Central memory CD4-positive, alpha-beta T cell (primary cell): ENCODE measurements around the gene ICAM4.
"Not testable (repeated sequence)": the region's sequence is repeated elsewhere in the genome, so short reads cannot be mapped to it uniquely, and the experiment has no call there.

Source experiments
- DNase-seq: peaks from one replicate; pipeline ENCODE4 v3.0.0; 2022

Gene ICAM4

DNA sequence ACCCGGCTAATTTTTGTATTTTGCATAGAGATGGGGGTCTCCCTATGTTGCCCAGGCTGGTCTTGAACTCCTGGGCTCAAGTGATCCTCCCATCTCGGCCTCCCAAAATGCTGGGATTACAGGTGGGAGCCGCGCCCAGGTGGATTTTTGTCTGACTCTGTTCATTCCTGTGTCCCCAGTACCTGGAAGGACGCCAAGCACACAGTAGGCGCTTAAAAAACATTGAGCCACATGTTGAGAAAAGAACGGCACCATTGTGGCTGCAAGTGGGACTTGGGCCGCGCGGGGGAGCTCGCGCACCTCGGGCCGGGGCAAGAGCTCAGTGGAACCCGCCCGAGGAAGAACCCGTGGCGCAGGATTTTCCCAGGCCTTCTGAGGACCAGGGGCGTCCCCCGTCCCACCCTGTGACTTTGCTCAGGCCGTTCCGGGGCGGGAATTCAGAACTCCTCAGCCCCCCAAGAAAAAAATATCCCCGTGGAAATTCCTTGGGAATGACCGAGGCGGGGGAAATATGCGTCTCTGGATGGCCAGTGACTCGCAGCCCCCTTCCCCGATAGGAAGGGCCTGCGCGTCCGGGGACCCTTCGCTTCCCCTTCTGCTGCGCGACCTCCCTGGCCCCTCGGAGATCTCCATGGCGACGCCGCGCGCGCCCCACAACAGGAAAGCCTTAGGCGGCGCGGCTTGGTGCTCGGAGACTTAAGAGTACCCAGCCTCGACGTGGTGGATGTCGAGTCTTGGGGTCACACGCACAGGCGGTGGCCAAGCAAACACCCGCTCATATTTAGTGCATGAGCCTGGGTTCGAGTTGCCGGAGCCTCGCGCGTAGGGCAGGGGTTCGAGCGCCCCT lies 17.2 kb upstream of the ICAM4 start:
- peak; percentile 81 for DNase-seq

DNA sequence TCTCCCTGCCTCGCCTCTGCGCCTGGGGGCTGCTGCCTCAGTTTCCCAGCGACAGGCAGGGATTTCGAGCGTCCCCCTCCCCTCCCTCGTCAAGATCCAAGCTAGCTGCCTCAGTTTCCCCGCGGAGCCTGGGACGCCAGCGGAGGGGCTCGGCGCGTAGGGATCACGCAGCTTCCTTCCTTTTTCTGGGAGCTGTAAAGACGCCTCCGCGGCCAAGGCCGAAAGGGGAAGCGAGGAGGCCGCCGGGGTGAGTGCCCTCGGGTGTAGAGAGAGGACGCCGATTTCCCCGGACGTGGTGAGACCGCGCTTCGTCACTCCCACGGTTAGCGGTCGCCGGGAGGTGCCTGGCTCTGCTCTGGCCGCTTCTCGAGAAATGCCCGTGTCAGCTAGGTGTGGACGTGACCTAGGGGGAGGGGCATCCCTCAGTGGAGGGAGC lies 16.6 kb upstream of the ICAM4 start:
- peak; percentile 68 for DNase-seq

DNA sequence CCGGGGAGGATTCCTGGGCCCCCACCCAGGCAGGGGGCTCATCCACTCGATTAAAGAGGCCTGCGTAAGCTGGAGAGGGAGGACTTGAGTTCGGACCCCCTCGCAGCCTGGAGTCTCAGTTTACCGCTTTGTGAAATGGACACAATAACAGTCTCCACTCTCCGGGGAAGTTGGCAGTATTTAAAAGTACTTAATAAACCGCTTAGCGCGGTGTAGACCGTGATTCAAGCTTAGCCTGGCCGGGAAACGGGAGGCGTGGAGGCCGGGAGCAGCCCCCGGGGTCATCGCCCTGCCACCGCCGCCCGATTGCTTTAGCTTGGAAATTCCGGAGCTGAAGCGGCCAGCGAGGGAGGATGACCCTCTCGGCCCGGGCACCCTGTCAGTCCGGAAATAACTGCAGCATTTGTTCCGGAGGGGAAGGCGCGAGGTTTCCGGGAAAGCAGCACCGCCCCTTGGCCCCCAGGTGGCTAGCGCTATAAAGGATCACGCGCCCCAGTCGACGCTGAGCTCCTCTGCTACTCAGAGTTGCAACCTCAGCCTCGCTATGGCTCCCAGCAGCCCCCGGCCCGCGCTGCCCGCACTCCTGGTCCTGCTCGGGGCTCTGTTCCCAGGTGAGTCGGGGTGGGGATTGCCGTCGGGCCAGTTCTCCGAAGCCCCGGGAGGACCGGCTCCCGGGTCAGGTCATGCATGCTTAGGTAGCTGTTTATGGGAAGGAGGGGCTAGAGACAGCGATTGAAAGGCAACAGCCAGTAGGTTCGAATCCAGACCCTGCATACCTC lies 15.9 kb upstream of the ICAM4 start, which contains the start of gene ICAM1:
TSS of gene ICAM1 (plus strand) at position 505 of the 779 bp plus-strand sequence. CDS start at position 545, 40 bp downstream.
- peak; percentile 70 for DNase-seq

DNA sequence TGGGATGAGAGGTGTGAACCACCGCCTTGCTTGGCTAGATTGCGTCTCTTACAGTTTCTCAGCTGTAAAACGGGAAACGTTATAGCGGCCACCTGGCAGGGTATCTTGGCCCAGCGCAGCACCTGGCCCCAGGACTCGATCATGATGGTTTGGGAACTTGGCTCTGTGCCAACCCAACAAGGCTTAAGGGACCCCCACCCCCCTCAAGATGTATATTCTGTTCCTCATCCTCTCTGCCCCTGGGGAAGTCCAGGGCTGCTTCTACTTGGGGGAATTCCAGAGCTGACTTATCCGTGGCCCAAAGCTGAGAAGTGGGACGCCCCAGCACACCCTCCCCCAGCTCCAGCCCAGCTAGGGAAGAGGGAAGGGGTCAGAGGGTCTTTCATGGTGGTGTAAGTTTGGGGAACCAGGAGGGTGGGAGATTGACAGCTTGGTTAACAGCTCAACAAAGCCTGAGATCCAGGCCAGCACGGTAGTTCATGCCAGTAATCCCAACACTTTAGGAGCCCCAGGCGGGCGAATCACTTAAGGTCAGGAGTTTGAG lies 15.1 kb upstream of the ICAM4 start:
- no peak for DNase-seq

DNA sequence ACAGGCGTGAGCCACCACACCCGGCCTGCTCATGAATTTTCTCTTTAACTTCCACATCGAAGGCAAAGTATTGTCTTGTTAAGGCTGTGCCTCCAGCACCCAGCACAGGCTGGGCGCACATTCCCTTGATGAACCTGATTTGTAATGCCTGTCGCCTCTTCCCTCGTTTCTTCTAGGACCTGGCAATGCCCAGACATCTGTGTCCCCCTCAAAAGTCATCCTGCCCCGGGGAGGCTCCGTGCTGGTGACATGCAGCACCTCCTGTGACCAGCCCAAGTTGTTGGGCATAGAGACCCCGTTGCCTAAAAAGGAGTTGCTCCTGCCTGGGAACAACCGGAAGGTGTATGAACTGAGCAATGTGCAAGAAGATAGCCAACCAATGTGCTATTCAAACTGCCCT lies 12.2 kb upstream of the ICAM4 start:
- DNase-seq: no peak

DNA sequence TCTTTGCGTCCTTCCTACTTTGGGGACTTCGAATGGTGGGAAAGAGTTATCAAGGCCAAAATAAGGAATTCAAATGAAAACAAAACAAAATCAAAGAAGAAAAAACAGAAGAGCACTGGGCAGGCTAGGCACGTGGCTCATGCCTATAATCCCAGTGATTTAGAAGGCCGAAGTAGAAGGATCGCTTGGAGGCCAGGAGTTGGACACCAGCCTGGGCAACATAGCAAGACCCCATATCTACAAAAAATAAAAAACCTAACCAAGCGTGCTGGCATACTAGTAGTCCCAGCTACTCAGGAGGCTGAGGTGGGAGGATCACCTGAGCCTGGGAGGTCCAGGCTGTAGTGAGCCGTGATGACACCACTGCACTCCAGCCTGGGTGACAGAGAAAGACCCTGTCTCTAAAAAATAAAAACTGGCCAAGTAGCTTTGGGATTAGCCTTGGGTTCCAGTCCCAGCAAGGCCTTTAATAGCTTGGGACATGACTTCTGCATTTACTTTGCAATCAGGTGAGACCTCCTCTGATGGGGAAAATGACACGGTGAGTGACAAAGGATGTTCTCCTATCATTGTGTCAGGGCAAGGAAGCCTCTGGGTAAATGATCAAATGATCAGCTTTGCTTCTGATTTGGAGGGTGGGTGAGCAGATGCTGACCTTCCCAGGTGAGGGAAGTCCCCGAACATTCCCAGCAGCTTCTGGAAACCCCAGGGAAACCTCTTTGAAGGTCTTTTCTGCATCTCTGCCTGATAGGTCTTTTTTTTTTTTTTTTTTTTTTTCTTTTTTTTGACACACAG lies 8.8 kb upstream of the ICAM4 start:
- no peak for DNase-seq

DNA sequence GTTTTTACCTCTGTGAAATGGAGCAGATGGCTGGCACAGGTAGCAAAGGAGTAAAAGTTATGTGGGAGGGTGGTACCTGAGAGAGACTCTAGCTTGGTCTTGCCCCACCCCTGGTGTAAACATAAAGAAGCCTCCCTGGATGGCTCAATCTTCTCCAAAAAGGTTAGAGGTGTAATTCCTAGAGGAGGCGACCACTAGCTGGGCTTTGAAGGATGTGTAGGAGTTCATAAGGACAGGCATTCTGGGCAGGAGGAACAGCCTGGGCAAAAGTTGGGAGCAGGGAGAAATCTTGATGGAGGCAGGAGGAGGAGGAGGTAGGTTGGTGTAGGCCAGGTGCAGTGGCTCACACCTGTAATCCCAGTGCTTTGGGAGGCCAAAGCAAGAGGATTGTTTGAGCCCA lies 7.8 kb upstream of the ICAM4 start:
- DNase-seq: no peak

DNA sequence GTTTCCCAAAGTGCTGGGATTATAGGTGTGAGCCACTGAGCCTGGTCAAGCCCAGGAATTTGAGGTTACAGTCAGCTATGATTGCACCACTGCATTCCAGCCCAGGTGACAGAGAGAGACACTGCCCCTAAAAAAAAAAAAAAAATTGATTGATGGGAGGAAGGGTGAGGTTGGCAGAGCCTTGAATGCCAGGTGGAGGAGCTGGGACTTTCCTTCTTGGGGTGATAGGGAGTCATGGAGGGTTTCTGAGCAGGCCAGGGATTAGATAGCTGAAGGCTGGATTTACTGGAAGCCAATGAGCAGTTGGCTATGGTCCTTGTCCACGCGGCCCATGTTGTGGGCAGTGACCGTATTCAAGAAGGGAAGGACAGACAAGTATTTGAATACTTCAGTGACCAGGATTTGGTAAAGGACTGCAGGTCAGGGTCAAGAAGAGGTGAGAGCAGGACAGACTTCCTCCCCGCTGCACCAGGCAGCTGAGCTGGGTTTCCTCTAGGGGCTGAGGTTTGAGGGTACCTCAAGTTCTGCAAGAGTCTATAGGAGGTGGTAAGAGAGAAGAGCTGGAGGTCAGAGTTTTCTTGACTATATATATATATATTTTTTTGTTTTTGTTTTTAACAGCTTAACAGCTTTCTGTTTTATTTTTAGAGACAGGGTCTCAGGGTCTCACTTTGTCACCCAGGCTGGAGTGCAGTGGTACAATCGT lies 6.9 kb upstream of the ICAM4 start:
- DNase-seq: no peak

DNA sequence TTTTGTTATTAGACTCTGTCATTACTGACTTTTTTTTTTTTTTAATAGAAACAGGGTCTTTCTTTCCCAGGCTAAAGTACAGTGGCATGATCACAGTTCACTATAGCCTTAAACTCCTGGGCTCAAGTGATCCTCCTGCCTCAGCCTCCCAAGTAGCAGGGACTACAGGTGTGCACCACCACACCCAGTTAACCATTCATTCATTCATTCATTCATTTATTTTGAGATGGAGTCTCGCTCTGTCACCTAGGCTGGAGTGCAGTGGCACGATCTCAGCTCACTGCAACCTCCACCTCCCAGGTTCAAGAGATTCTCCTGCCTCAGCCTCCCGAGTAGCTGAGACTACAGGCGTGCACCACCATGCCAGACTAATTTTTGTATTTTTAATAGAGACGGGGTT lies 4.7 kb upstream of the ICAM4 start:
- not testable (repeated sequence) for DNase-seq

DNA sequence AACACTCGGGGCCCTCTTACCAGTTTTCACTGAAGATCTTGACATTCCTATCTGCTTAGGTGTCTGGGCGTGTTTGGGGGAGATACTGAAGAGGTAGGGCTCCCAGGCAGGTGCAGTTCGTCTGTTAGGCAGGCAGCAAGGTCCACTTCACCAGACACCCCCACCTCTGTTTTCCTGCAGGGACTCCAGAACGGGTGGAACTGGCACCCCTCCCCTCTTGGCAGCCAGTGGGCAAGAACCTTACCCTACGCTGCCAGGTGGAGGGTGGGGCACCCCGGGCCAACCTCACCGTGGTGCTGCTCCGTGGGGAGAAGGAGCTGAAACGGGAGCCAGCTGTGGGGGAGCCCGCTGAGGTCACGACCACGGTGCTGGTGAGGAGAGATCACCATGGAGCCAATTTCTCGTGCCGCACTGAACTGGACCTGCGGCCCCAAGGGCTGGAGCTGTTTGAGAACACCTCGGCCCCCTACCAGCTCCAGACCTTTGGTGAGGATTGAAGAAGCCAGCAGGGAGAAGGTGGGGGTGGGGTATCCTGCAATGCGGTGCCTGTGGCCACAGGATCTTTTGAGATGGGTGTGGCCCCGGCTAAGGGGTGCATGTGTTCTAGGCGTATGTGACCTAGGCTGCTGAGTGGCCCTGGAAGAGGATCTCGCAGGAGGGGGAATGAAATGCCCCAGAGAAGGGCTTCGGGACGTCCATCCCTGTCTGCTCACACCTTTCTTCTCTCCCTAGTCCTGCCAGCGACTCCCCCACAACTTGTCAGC lies 3.3 kb upstream of the ICAM4 start:
- DNase-seq: no peak

DNA sequence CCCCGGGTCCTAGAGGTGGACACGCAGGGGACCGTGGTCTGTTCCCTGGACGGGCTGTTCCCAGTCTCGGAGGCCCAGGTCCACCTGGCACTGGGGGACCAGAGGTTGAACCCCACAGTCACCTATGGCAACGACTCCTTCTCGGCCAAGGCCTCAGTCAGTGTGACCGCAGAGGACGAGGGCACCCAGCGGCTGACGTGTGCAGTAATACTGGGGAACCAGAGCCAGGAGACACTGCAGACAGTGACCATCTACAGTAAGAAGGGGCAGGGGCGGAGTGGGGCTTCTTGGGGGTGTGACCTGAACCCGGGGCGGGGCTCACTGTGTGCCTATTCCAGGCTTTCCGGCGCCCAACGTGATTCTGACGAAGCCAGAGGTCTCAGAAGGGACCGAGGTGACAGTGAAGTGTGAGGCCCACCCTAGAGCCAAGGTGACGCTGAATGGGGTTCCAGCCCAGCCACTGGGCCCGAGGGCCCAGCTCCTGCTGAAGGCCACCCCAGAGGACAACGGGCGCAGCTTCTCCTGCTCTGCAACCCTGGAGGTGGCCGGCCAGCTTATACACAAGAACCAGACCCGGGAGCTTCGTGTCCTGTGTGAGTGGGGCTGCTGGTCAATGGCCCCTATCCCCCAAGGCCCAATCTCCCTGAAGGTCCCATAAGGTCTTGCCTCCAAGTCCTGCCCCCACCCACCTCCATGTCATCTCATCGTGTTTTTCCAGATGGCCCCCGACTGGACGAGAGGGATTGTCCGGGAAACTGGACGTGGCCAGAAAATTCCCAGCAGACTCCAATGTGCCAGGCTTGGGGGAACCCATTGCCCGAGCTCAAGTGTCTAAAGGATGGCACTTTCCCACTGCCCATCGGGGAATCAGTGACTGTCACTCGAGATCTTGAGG lies 2.4 kb upstream of the ICAM4 start:
- no peak for DNase-seq

DNA sequence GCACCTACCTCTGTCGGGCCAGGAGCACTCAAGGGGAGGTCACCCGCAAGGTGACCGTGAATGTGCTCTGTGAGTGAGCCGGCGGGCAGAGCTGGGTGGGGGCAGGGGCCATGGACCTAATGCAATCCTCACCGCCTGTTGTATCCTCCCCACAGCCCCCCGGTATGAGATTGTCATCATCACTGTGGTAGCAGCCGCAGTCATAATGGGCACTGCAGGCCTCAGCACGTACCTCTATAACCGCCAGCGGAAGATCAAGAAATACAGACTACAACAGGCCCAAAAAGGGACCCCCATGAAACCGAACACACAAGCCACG lies 1.8 kb upstream of the ICAM4 start:
- DNase-seq: no peak

DNA sequence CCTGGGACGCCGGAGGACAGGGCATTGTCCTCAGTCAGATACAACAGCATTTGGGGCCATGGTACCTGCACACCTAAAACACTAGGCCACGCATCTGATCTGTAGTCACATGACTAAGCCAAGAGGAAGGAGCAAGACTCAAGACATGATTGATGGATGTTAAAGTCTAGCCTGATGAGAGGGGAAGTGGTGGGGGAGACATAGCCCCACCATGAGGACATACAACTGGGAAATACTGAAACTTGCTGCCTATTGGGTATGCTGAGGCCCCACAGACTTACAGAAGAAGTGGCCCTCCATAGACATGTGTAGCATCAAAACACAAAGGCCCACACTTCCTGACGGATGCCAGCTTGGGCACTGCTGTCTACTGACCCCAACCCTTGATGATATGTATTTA lies 1.4 kb upstream of the ICAM4 start:
- DNase-seq: no peak

DNA sequence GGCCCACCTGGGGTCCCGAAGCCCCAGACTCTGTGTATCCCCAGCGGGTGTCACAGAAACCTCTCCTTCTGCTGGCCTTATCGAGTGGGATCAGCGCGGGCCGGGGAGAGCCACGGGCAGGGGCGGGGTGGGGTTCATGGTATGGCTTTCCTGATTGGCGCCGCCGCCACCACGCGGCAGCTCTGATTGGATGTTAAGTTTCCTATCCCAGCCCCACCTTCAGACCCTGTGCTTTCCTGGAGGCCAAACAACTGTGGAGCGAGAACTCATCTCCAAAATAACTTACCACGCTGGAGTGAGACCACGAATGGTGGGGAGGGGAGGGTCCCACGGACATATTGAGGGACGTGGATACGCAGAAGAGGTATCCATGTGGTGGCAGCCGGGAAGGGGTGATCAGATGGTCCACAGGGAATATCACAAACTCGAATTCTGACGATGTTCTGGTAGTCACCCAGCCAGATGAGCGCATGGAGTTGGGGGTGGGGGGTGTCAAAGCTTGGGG lies 2.0 kb downstream of the ICAM4 start:
- no peak for DNase-seq

DNA sequence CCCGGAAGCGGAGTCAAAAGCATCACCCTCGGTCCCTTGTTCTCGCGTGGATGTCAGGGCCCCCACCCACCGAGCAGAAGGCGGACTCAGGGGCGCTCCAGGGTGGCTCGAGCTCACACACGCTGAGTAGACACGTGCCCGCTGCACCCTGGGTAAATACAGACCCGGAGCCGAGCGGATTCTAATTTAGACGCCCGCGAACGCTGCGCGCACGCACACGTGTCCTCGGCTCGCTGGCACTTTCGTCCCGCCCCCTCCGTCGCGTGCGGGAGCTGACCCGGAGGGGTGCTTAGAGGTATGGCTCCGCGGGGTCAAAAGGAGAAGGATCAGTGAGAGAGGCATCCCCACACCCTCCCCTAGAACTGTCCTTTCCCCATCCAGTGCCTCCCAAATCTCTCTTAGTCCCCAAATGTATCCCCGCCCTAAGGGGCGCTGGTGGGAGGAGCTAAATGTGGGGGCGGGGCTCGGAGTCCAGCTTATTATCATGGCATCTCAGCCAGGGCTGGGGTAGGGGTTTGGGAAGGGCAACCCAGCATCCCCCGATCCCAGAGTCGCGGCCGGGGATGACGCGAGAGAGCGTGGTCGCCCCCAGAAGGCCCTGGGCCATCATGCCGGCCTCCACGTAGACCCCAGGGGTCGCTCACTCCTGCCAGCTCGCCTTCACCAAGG lies 2.5 kb downstream of the ICAM4 start:
- peak; percentile 54 for DNase-seq

DNA sequence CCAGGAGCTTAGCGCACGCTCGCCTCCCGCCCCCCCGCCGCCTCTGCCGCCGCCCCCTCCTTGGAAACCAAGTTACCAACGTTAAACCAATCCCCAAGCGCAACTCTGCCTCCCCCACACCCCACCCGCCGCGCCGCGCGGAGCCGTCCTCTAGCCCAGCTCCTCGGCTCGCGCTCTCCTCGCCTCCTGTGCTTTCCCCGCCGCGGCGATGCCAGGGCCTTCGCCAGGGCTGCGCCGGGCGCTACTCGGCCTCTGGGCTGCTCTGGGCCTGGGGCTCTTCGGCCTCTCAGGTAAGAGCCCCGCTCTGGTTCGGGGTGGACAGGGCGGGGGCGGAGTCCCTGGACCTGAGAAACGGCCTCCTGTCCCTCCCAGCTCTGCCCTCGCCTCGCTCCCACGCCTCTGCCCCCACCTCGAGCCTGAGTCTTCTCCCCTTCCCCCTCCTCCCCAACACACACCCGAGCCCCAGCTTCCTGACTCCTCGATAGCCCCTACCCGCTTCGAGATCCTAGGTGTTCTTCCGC lies 3.1 kb downstream of the ICAM4 start, which contains the start of gene ICAM5:
TSS of gene ICAM5 (plus strand) at position 117 of the 521 bp plus-strand sequence. CDS start at position 209, 92 bp downstream.
- peak; percentile 17 for DNase-seq

DNA sequence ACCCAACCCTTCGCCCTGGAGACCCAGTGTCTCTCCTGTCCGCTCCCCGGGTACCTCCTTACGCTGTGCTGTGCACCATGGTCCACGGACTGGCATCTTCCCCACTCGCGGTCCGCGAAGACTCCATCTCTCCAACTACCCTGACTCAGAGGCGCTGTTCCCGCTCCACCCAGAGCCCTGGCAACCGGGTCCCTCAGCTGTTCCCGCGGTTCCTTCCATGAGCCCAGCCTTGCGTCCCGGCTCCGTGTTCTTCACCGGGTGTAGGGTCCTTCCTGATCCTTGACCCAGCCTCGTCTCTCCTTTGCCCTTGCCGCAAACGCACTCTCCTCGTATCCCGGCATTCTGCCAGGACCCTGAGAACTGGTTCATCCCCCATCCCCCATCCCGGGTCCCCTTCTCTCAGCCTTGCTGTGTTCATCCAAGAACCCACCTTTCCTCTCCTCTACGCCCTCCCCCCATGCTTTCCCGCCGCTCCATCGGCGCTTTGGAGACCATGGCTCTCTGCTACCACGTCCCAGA lies 3.7 kb downstream of the ICAM4 start:
- no peak for DNase-seq

DNA sequence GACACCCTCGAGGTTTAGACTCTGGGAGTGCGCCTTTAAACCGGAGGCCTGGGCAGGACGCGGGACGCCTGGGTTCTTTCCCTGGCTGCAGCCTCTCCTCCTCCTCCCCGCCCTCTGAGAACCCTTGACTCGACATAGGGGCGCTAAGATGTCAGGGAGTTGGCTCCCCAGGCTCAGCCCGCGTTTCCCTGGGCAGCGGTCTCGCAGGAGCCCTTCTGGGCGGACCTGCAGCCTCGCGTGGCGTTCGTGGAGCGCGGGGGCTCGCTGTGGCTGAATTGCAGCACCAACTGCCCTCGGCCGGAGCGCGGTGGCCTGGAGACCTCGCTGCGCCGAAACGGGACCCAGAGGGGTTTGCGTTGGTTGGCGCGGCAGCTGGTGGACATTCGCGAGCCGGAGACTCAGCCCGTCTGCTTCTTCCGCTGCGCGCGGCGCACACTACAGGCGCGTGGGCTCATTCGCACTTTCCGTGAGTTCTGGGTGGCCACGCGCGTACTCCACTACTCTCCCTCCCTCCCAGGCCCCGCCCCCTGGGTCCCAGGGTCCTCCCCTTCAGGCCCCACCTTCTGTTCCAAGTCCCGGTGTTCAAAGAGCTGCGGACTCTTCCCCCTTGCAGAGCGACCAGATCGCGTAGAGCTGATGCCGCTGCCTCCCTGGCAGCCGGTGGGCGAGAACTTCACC lies 4.3 kb downstream of the ICAM4 start:
- DNase-seq: peak; percentile 24
